Frontal cortex (tissue), 4 donors: ENCODE measurements around the gene BMP6. TPM values are rescaled to one million over a fixed set of nuclear protein-coding genes. Genes with fewer than 3 reads are reported as not detected.

ENCODE experiments used
- DNase-seq, 2 donors: peaks; one replicate each; pipeline ENCODE4 v3.0.0; 2012; ENCODE audit warnings: low spot score in 2 of 2
- FAIRE-seq: peaks from 2 replicates; lab custom pipeline; 2012; peaks lifted over from hg19 to GRCh38; lab: Jason Lieb, UNC
- total RNA-seq: library from RNA; depleted of rRNA; stranded (reverse); fragments of >200 nt; gene quantifications from one replicate; pipeline ENCODE4 v1.2.3, GENCODE V29; 2014
- donor health status: control.
- donor health status: control.
- donor health status: control.

The BMP6 gene
- total RNA-seq, 1 donor from 2014 or later: 4.9 TPM

DNA sequence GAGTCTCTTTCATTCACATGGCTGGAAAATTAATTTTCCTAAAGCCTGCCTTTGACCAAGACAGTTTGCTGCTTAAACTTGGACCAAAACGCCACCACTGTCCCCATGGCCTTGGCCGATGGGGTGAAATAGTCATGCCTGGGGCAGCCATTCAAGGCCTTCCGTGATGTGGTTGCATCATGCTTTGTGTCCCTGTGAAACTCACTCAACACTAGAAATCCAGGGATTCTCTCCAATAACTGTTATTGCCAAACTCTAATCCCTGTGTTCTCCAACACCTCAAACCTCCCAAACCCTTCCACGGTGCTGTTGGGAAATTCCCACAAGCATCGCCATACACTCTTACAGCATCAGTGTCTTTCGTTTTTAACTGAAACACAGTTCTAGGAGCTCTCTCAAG, 186.1 kb downstream of the BMP6 start:
- FAIRE-seq (no peak), DNase-seq (no peak)

GRCh38 chr6:7912736-7913517, 187.0 kb downstream of the BMP6 start:
- FAIRE-seq (no peak), DNase-seq (no peak)

DNA sequence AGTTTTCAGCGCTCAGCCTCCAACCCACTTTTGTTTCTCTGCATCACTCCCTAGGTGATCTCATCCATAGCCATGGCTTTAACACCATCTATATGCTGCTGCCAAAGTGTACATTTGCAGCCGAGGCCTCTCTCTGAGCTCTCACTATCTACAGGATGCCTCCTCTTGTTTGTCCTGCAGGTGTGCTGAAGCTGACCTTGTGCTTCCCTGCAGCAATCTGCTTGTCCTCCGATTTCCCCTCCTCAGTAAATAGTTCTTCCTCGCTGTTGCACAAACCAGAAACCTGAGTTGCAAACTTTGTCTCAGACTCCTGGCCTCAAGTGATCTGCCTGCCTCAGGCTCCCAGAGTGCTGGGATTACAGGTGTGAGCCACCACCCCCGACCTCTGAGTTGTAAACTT, 188.4 kb downstream of the BMP6 start:
- DNase-seq (no peak), FAIRE-seq (no peak)

DNA sequence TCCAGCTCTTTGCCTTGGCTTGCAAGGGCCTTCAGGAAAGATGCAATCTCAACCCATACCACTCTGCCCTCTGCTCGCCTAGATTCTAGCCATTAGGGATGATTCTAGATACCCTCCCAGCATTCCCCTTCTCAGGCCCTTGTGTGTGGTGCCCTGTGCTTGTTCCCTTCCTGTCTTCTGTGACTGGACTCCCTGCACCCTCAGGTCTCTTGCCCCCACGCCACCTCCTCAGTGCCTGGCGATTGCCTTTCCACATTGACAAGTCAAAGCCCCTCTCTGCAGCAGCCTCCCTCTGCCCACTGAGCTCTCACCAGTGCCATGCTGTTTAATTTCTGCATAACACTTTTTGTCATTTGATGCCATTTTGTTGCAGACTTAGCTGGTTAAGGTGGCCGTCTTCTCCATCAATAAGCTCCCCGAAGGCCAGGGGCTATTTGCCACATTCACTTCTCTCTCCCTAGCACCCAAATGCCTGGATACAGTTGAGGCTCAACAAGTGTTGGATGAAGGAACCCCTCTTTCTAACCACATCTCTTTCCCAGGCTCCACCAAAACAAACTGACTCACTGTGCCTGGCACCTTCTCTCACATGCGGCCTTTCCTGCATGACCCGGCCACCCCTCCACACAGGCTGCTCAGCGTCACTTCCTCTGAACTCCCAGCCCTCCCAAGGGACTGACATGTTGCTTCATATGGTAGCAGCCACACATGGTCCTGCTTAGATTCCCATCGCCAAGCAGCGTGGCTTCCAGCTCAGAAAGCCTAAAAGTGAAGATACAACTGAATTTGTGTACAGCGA, 189.3 kb downstream of the BMP6 start:
- DNase-seq: no peak
- FAIRE-seq: no peak

GRCh38 chr6:7916959-7917358, 191.1 kb downstream of the BMP6 start:
- no peak for DNase-seq

GRCh38 chr6:7917729-7918128, 191.8 kb downstream of the BMP6 start:
- no peak for DNase-seq
- no peak for FAIRE-seq

More at GRCh38 chr6:7916959-7917358, 191.1 kb downstream of the BMP6 start:
- FAIRE-seq: no peak

- no peak for FAIRE-seq
- no peak for DNase-seq
Observed at GRCh38 chr6:7918403-7918802, 192.5 kb downstream of the BMP6 start.

DNA sequence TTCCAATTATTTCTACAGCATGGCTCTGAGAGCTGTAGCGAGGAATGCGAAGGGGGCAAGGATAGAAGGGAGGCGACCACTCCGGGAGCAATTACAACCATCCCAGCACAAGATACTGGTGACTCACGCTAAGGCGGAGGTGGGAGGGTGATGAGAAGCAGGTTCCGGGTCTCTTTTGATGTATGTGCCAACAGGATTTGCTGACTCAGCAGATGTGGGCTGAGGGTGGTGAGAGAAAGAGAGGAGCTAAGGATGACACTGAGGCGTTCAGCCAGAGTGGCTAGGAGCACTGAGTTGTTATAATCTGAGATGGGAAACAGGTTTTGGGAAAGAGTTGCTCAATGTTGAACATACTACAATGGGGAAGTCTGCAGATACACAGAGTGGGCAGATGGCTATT, 194.0 kb downstream of the BMP6 start:
- DNase-seq (no peak), FAIRE-seq (no peak)

- DNase-seq: no peak
- FAIRE-seq: no peak
Observed at GRCh38 chr6:7920425-7920824, 194.5 kb downstream of the BMP6 start.

GRCh38 chr6:7921046-7921445, 195.1 kb downstream of the BMP6 start:
- FAIRE-seq: no peak
- no peak for DNase-seq

GRCh38 chr6:7921632-7922092, 195.8 kb downstream of the BMP6 start:
- no peak for FAIRE-seq
- DNase-seq: no peak

DNA sequence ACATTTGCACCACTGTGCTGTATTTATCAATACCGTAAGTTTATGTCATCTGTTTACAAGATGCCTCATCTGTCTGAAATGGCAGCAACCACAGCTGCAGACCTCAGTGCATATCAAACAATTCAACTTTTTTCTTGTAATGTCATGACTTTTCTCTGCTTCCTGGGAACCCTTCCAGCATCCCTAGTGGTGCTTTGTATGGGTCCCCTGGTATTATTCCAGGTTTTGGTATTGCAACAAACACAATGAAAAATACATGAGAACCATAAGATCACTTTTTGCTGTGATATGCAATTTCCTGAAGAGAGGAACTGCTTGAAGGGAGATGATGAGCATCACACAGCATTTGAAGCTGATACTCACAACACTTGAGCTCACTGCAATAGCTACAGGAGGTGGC, 196.7 kb downstream of the BMP6 start:
- FAIRE-seq (no peak), DNase-seq (no peak)

- DNase-seq (no peak), FAIRE-seq (no peak)
Observed at GRCh38 chr6:7924867-7925266, 199.0 kb downstream of the BMP6 start.

Other genes starting within 250 kb of the BMP6 start
- gene DSP, start 184.4 kb upstream of the BMP6 start, total RNA-seq: 6.9 TPM
- 15.9 TPM for gene SNRNP48, start 135.9 kb upstream of the BMP6 start, total RNA-seq
- gene TXNDC5, start 184.7 kb downstream of the BMP6 start, total RNA-seq: 38.7 TPM